SJSA1 (cell line): ENCODE data around the gene USP11. TPM values are rescaled to one million over a fixed set of nuclear protein-coding genes. Genes with fewer than 3 reads are reported as not detected.
"Not testable (repeated sequence)": the region's sequence is repeated elsewhere in the genome, so short reads cannot be mapped to it uniquely, and the experiment has no call there.

Source experiments
- DNase-seq, 2 experiments: peaks; one replicate each; pipeline ENCODE4 v3.0.0-alpha.2; 2015 to 2020; ENCODE audit warnings: low spot score in 2 of 2, low read depth in 1 of 2
- H3K27ac ChIP-seq: fragments of 250-450 bp; sonication (Bioruptor Pico); 2 replicates; pipeline ENCODE4 v1.5.1; 2020; ENCODE audit warnings: mild to moderate bottlenecking, moderate library complexity
- H3K27me3 ChIP-seq: fragments of 250-450 bp; sonication (Bioruptor Pico); replicated peaks from 2 replicates; pipeline ENCODE4 v1.5.1; 2020; ENCODE audit warnings: mild to moderate bottlenecking, moderate library complexity
- H3K36me3 ChIP-seq: fragments of 250-450 bp; sonication (Bioruptor Pico); 2 replicates; pipeline ENCODE4 v1.5.1; 2020; ENCODE audit warnings: mild to moderate bottlenecking
- H3K4me1 ChIP-seq: fragments of 250-450 bp; sonication (Bioruptor Pico); replicated peaks from 2 replicates; pipeline ENCODE4 v1.6.1; 2021; ENCODE audit warnings: mild to moderate bottlenecking
- H3K4me3 ChIP-seq: fragments of 250-450 bp; sonication (Bioruptor Pico); 2 replicates; pipeline ENCODE4 v1.5.1; 2020; ENCODE audit warnings: mild to moderate bottlenecking
- H3K9me3 ChIP-seq: fragments of 250-450 bp; sonication (Bioruptor Pico); replicated peaks from 2 replicates; pipeline ENCODE4 v1.5.1; 2020; ENCODE audit warnings: mild to moderate bottlenecking
- total RNA-seq: library from RNA; depleted of rRNA; stranded (reverse); fragments of >200 nt; shearing (Covaris generic); gene quantifications from 2 replicates; pipeline ENCODE4 v1.2.3, GENCODE V29; 2014

The USP11 gene
- total RNA-seq, 1 experiment from 2014 or later = 39.5 TPM

GRCh38 chrX:47239199-47239598 lies 6.4 kb downstream of the USP11 start:
- Histone ChIP-seq H3K36me3 (peaks cover 25% of the 10 kb centered on the region), H3K4me3 (no peak overlapping the region), H3K4me1 (peaks cover 8% of the 10 kb centered on the region; the same call in 1 of the 2 replicates), H3K9me3 (no peaks in the 10 kb centered on the region), H3K27ac (no peak overlapping the region), H3K27me3 (no peaks in the 10 kb centered on the region)
- DNase-seq = no peak

- H3K27me3 ChIP-seq = no peaks in the 10 kb centered on the region
- H3K27ac ChIP-seq = no peak overlapping the region
- no peak overlapping the region for H3K4me3 ChIP-seq
- no peaks in the 10 kb centered on the region for H3K9me3 ChIP-seq
- DNase-seq = no peak
- peaks cover 3% of the 10 kb centered on the region; the same call in 1 of the 2 replicates for H3K4me1 ChIP-seq
- H3K36me3 ChIP-seq = peaks cover 29% of the 10 kb centered on the region
These were observed 7.2 kb downstream of the USP11 start for GRCh38 chrX:47239898-47240545.

- no peak overlapping the region for H3K27ac ChIP-seq
- H3K27me3 ChIP-seq = no peaks in the 10 kb centered on the region
- H3K9me3 ChIP-seq = no peaks in the 10 kb centered on the region
- peaks cover 24% of the 10 kb centered on the region for H3K36me3 ChIP-seq
- no peaks in the 10 kb centered on the region for H3K4me1 ChIP-seq
- no peak for DNase-seq
- no peak overlapping the region for H3K4me3 ChIP-seq
These were observed 7.8 kb downstream of the USP11 start for GRCh38 chrX:47240619-47241018.

GRCh38 chrX:47241201-47242011 lies 8.6 kb downstream of the USP11 start:
- Histone ChIP-seq H3K36me3 (peaks cover 24% of the 10 kb centered on the region), H3K4me1 (no peaks in the 10 kb centered on the region), H3K27ac (no peak overlapping the region), H3K27me3 (no peaks in the 10 kb centered on the region), H3K4me3 (no peak overlapping the region), H3K9me3 (no peaks in the 10 kb centered on the region)
- no peak for DNase-seq

- no peaks in the 10 kb centered on the region for H3K9me3 ChIP-seq
- H3K27ac ChIP-seq = no peak overlapping the region
- H3K27me3 ChIP-seq = no peaks in the 10 kb centered on the region
- H3K36me3 ChIP-seq = peaks cover 27% of the 10 kb centered on the region
- DNase-seq = no peak
- no peaks in the 10 kb centered on the region for H3K4me1 ChIP-seq
- H3K4me3 ChIP-seq = no peak overlapping the region
These were observed 9.5 kb downstream of the USP11 start for GRCh38 chrX:47242321-47242720.

GRCh38 chrX:47243351-47243750 lies 10.5 kb downstream of the USP11 start:
- no peak overlapping the region for H3K4me3 ChIP-seq
- no peaks in the 10 kb centered on the region for H3K4me1 ChIP-seq
- H3K27ac ChIP-seq = no peak overlapping the region
- DNase-seq = no peak
- no peaks in the 10 kb centered on the region for H3K9me3 ChIP-seq
- H3K27me3 ChIP-seq = no peaks in the 10 kb centered on the region
- peaks cover 29% of the 10 kb centered on the region for H3K36me3 ChIP-seq

- Histone ChIP-seq H3K27ac (no peak overlapping the region), H3K4me1 (no peaks in the 10 kb centered on the region), H3K9me3 (no peaks in the 10 kb centered on the region), H3K27me3 (no peaks in the 10 kb centered on the region), H3K36me3 (peaks cover 29% of the 10 kb centered on the region), H3K4me3 (no peak overlapping the region)
- DNase-seq = no peak
These were observed 11.9 kb downstream of the USP11 start for GRCh38 chrX:47244676-47245075.

GRCh38 chrX:47245156-47245555 lies 12.3 kb downstream of the USP11 start:
- Histone ChIP-seq H3K9me3 (no peaks in the 10 kb centered on the region), H3K4me3 (no peak overlapping the region), H3K36me3 (peaks cover 29% of the 10 kb centered on the region), H3K27ac (no peak overlapping the region), H3K27me3 (no peaks in the 10 kb centered on the region), H3K4me1 (no peaks in the 10 kb centered on the region)
- no peak for DNase-seq

- Histone ChIP-seq H3K36me3 (peaks cover 11% of the 10 kb centered on the region; the same call in 1 of the 2 replicates), H3K9me3 (no peaks in the 10 kb centered on the region), H3K4me1 (no peaks in the 10 kb centered on the region), H3K27me3 (no peaks in the 10 kb centered on the region), H3K4me3 (no peak overlapping the region), H3K27ac (no peak overlapping the region)
- DNase-seq = no peak
These were observed 14.6 kb downstream of the USP11 start for GRCh38 chrX:47247206-47247998.

GRCh38 chrX:47247999-47248320 lies 15.2 kb downstream of the USP11 start:
- H3K4me3 ChIP-seq = no peak overlapping the region

GRCh38 chrX:47248576-47248975 lies 15.8 kb downstream of the USP11 start:
- H3K36me3 ChIP-seq = peaks cover 11% of the 10 kb centered on the region; the same call in 1 of the 2 replicates
- H3K9me3 ChIP-seq = no peaks in the 10 kb centered on the region
- DNase-seq = no peak
- no peak overlapping the region for H3K4me3 ChIP-seq
- no peak overlapping the region for H3K27ac ChIP-seq
- H3K4me1 ChIP-seq = no peaks in the 10 kb centered on the region
- H3K27me3 ChIP-seq = no peaks in the 10 kb centered on the region

More at GRCh38 chrX:47247999-47248320, 15.2 kb downstream of the USP11 start:
- no peaks in the 10 kb centered on the region for H3K9me3 ChIP-seq
- no peak for DNase-seq
- H3K27ac ChIP-seq = no peak overlapping the region
- H3K27me3 ChIP-seq = no peaks in the 10 kb centered on the region
- H3K36me3 ChIP-seq = peaks cover 11% of the 10 kb centered on the region; the same call in 1 of the 2 replicates
- no peaks in the 10 kb centered on the region for H3K4me1 ChIP-seq

- Histone ChIP-seq H3K27ac (no peak overlapping the region), H3K27me3 (no peaks in the 10 kb centered on the region), H3K9me3 (no peaks in the 10 kb centered on the region), H3K4me1 (no peaks in the 10 kb centered on the region), H3K36me3 (peaks cover 7% of the 10 kb centered on the region; the same call in 1 of the 2 replicates), H3K4me3 (no peak overlapping the region)
- no peak for DNase-seq
These were observed 17.2 kb downstream of the USP11 start for GRCh38 chrX:47250017-47250347.

GRCh38 chrX:47257620-47258019 lies 24.8 kb downstream of the USP11 start:
- H3K9me3 ChIP-seq, H3K27me3 ChIP-seq, H3K4me1 ChIP-seq, H3K36me3 ChIP-seq, H3K4me3 ChIP-seq, H3K27ac ChIP-seq, DNase-seq: not testable (repeated sequence)
